NCI-H146 treated with DMSO at 0.1 percent for 48 hours (cell line): ENCODE data around the gene AMBN.
"Not testable (repeated sequence)": the region's sequence is repeated elsewhere in the genome, so short reads cannot be mapped to it uniquely, and the experiment has no call there.

ENCODE experiments used
- DNase-seq: peaks from one replicate; lab custom pipeline; 2025; ENCODE audit not compliant: unreplicated experiment; lab: John Stamatoyannopoulos, UW

AMBN gene

GRCh38 chr4:70607334-70607853, 15.3 kb downstream of the AMBN start:
- no peak for DNase-seq

- no peak for DNase-seq
Measured at GRCh38 chr4:70608324-70608723, 16.3 kb downstream of the AMBN start.

- DNase-seq = peak; percentile 42
Measured at GRCh38 chr4:70613306-70614183, 21.5 kb downstream of the AMBN start.

- no peak for DNase-seq
Measured at GRCh38 chr4:70614184-70614555, 22.1 kb downstream of the AMBN start.

- no peak for DNase-seq
Measured at GRCh38 chr4:70619288-70619687, 27.2 kb downstream of the AMBN start.

GRCh38 chr4:70619778-70620177, 27.7 kb downstream of the AMBN start:
- DNase-seq = no peak

- no peak for DNase-seq
Measured at GRCh38 chr4:70623323-70623722, 31.3 kb downstream of the AMBN start.

GRCh38 chr4:70624226-70624793, 32.3 kb downstream of the AMBN start:
- DNase-seq = no peak

- no peak for DNase-seq
Measured at GRCh38 chr4:70627620-70628019, 35.6 kb downstream of the AMBN start.

- no peak for DNase-seq
Measured at GRCh38 chr4:70628444-70628843, 36.4 kb downstream of the AMBN start, which contains the start of gene ENAM. TSS of gene ENAM (plus strand) at chr4:70628744. CDS start at chr4:70629501, 757 bp downstream.

- no peak for DNase-seq
Measured at GRCh38 chr4:70629469-70630090, 37.5 kb downstream of the AMBN start.

GRCh38 chr4:70630162-70630561, 38.1 kb downstream of the AMBN start:
- DNase-seq = no peak

- DNase-seq = no peak
Measured at GRCh38 chr4:70632028-70632427, 40.0 kb downstream of the AMBN start.

GRCh38 chr4:70634482-70634881, 42.4 kb downstream of the AMBN start:
- DNase-seq = no peak

GRCh38 chr4:70637239-70637913, 45.3 kb downstream of the AMBN start:
- peak; percentile 33 for DNase-seq

GRCh38 chr4:70640192-70640591, 48.1 kb downstream of the AMBN start:
- DNase-seq = no peak

GRCh38 chr4:70650741-70651140, 58.7 kb downstream of the AMBN start:
- DNase-seq = not testable (repeated sequence)

- peak; percentile 27 for DNase-seq
Measured at GRCh38 chr4:70651864-70652506, 59.9 kb downstream of the AMBN start.

GRCh38 chr4:70654605-70655011, 62.6 kb downstream of the AMBN start:
- no peak for DNase-seq
